Endothelial cell of umbilical vein (primary cell): Measurements from ENCODE around the gene CAMTA1.

ENCODE experiments used
- CTCF ChIP-seq, 2 donors: IDR thresholded peaks; 1 replicate in 1 of 2; 2 replicates in 1 of 2; pipeline ENCODE4 v1.5.1; 2011; ENCODE audit warnings: low read length in 2 of 2, mild to moderate bottlenecking in 2 of 2, moderate library complexity in 2 of 2, control low read depth in 1 of 2, inconsistent platforms in 1 of 2, low read depth in 1 of 2; ENCODE audit not compliant: insufficient read depth in 1 of 2; ENCODE audit errors: extremely low read depth in 1 of 2
- EZH2 ChIP-seq: IDR thresholded peaks from 2 replicates; pipeline ENCODE4 v1.6.1; 2012; ENCODE audit warnings: borderline replicate concordance, low read depth, mild to moderate bottlenecking, moderate library complexity, low read length, inconsistent platforms; ENCODE audit not compliant: severe bottlenecking
- FOS ChIP-seq: IDR thresholded peaks from 2 replicates; pipeline ENCODE4 v1.6.1; 2011; ENCODE audit warnings: mild to moderate bottlenecking, low read length, moderate library complexity, borderline replicate concordance; ENCODE audit not compliant: insufficient read depth
- GATA2 ChIP-seq: IDR thresholded peaks from 2 replicates; pipeline ENCODE4 v1.7.0; 2011; ENCODE audit warnings: low read depth, mild to moderate bottlenecking, moderate library complexity, mixed read lengths, low read length; ENCODE audit not compliant: insufficient read length, insufficient read depth
- JUN ChIP-seq: IDR thresholded peaks from 2 replicates; pipeline ENCODE4 v1.6.1; 2011; ENCODE audit warnings: borderline replicate concordance, low read depth; ENCODE audit not compliant: insufficient read length, insufficient read depth
- MAX ChIP-seq: IDR thresholded peaks from 2 replicates; pipeline ENCODE4 v1.6.1; 2011; ENCODE audit not compliant: insufficient read depth, insufficient read length
- MYC ChIP-seq: IDR thresholded peaks from one replicate; pipeline ENCODE4 v1.6.1; 2011; ENCODE audit warnings: mild to moderate bottlenecking, low read depth, low read length
- POLR2A ChIP-seq: IDR thresholded peaks from 2 replicates; pipeline ENCODE4 v1.6.1; 2012; ENCODE audit warnings: low read depth, mild to moderate bottlenecking, control low read depth, low read length
- POLR2AphosphoS5 ChIP-seq: IDR thresholded peaks from 2 replicates; pipeline ENCODE4 v1.6.1; 2012; ENCODE audit warnings: low read depth, mild to moderate bottlenecking, control low read depth, low read length, moderate library complexity; ENCODE audit not compliant: insufficient read depth

GRCh38 chr1:7300893-7301663 lies 515.8 kb downstream of the CAMTA1 start:
- TF ChIP-seq CTCF (IDR thresholded peaks at IDR 0.05; ENCODE audit: extremely low read depth in 1 of 2, insufficient read depth in 1 of 2, low read depth in 1 of 2, low read length in 2 of 2) (no peak), JUN (no peak), POLR2AphosphoS5 (no peak), MAX (no peak), EZH2 (no peak), POLR2A (no peak), FOS (no peak), GATA2 (no peak), MYC (no peak)
